Psoas muscle (tissue), 8 donors: ENCODE measurements around the gene NUP210. TPM values are rescaled to one million over a fixed set of nuclear protein-coding genes. Genes with fewer than 3 reads are reported as not detected.

Experiments
- ATAC-seq, 4 donors: fragments of 200-7000 bp; cut with Tn5 transposase; one replicate each; pipeline ENCODE4 v1.9.1; 2020; ENCODE audit warnings: moderate library complexity in 3 of 4, mild to moderate bottlenecking in 2 of 4
- DNase-seq, 2 donors: peaks; one replicate each; pipeline ENCODE4 v3.0.0-alpha.2; 2020
- H3K27ac ChIP-seq: fragments of 200-600 bp; one replicate; pipeline ENCODE4 v1.8.0; 2022
- H3K27me3 ChIP-seq, 3 donors: fragments of 200-600 bp in 1 of 3; one replicate each; pipeline versions ENCODE4 v1.6.1 to v1.8.0; 2013 to 2022; ENCODE audit warnings: low read length in 2 of 3, mild to moderate bottlenecking in 2 of 3, moderate library complexity in 1 of 3; ENCODE audit not compliant: insufficient read depth in 3 of 3
- H3K36me3 ChIP-seq, 2 donors: fragments of 200-600 bp in 1 of 2; one replicate each; pipeline versions ENCODE4 v1.6.1 to v1.8.0; 2013 to 2022; ENCODE audit warnings: low read depth in 1 of 2, mild to moderate bottlenecking in 1 of 2, moderate library complexity in 1 of 2; ENCODE audit not compliant: insufficient read depth in 1 of 2
- H3K4me1 ChIP-seq: fragments of 200-600 bp; one replicate; pipeline ENCODE4 v1.8.0; 2022
- H3K4me3 ChIP-seq: fragments of 200-600 bp; one replicate; pipeline ENCODE4 v1.8.0; 2022; ENCODE audit warnings: mild to moderate bottlenecking
- H3K9me3 ChIP-seq: fragments of 200-600 bp; one replicate; pipeline ENCODE4 v1.8.0; 2022
- WGBS, 3 donors: extraction: QIAGEN DNeasy Blood & Tissue Kit; methylation state at CpG; one replicate each; pipeline versions ENCODE4 v1.1.6 to v1.1.7; 2013; 5-methylcytosine and 5-hydroxymethylcytosine counted together
- intact Hi-C, 2 donors: fragments of 100-400 bp; cut with DNase I; formaldehyde crosslinking; loops; one replicate each; pipeline versions ENCODE4 v1.11.0 to v1.14.2; 2022
- polyA plus RNA-seq, 3 donors: library from polyadenylated mRNA; stranded (reverse); fragments of 200-250 nt; gene quantifications; one replicate each; pipeline ENCODE4 v1.2.3, GENCODE V29; 2013
- total RNA-seq, 4 donors: library from RNA; stranded (reverse); fragmentation: NEBNext Ultra II Directional in 2 of 4; extraction: Animal tissue kit (Norgen Biotek cat#: 25700) in 2 of 4; gene quantifications; one replicate each; pipeline versions ENCODE4 v1.2.1 to v1.2.4, GENCODE V29; 2021 to 2023
- TF ChIP-seq, protein P1 (sequence below): fragments of 200-600 bp; IDR thresholded peaks from one replicate; pipeline ENCODE4 v1.8.0; 2022; ENCODE audit warnings: antibody characterized with exemption
- donor health status: healthy with polysubstance abuse.
- donor health status: DM: no; HTN: no; CAD: no; lungs with moderate emphysema.
- donor health status: Bipolar disorder and iron deficiency.
- donor health status: healthy.
- donor health status: DM: yes; HTN: yes; CAD: no.
- donor health status: DM: no; HTN: no; CAD: no.
- donor health status: DM: no; HTN: no; CAD: no.
- donor health status: DM: yes; HTN: yes; CAD: no.

NUP210 gene
- total and polyA plus RNA-seq, 7 donors = 0.29 to 8.0 (median 2.1) TPM

DNA sequence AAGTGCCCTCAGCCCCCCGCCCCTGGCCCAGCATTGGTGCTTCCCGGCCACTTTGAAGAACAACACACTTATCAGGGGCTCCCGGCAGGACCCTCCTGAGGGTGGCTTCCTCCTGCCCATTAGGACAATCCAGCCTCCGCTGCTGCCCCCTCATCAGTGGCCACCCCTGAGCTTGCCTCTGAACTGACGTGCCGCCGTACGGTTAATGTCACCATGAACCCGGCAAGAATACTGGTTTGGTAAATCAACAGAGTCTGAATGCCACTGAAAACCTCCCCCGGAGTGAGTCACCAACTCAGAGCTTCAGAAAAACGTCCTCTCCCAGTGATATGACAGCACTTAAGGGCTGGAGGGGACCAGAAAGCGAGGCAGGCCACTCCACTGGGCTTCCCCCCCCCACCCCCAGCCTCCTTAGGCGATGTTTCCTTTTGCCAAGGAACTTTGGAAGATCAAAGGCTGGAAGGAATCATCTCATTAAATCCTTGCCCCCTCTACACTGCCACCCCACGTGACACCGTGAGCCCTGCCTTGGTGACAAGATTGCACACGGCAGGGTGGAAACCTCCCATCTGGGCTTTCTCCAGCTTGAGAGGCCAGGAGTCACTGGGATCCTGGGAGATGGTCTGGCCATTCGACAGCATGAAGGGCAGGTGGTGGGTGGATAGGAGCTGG is 142.1 kb downstream of the NUP210 start:
- no peaks in the 10 kb centered on the region for H3K36me3 ChIP-seq
- TF ChIP-seq, protein P1, sequence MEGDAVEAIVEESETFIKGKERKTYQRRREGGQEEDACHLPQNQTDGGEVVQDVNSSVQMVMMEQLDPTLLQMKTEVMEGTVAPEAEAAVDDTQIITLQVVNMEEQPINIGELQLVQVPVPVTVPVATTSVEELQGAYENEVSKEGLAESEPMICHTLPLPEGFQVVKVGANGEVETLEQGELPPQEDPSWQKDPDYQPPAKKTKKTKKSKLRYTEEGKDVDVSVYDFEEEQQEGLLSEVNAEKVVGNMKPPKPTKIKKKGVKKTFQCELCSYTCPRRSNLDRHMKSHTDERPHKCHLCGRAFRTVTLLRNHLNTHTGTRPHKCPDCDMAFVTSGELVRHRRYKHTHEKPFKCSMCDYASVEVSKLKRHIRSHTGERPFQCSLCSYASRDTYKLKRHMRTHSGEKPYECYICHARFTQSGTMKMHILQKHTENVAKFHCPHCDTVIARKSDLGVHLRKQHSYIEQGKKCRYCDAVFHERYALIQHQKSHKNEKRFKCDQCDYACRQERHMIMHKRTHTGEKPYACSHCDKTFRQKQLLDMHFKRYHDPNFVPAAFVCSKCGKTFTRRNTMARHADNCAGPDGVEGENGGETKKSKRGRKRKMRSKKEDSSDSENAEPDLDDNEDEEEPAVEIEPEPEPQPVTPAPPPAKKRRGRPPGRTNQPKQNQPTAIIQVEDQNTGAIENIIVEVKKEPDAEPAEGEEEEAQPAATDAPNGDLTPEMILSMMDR = no peak
- DNase-seq (peak in 1 of 2 donors; percentile 50), ATAC-seq (no peak)
- H3K4me1 ChIP-seq = peaks cover 8% of the 10 kb centered on the region
- no peak overlapping the region for H3K4me3 ChIP-seq
- intact Hi-C loops = no loop called here
- WGBS, 3 donors = 53 to 74% (median 58%) methylated on average over 17 of the region's 17 CpGs
- H3K27me3 ChIP-seq = peaks cover 0 to 12% (median 8%) of the 10 kb centered on the region in 3 donors
- no peaks in the 10 kb centered on the region for H3K9me3 ChIP-seq
- H3K27ac ChIP-seq = no peak overlapping the region

DNA sequence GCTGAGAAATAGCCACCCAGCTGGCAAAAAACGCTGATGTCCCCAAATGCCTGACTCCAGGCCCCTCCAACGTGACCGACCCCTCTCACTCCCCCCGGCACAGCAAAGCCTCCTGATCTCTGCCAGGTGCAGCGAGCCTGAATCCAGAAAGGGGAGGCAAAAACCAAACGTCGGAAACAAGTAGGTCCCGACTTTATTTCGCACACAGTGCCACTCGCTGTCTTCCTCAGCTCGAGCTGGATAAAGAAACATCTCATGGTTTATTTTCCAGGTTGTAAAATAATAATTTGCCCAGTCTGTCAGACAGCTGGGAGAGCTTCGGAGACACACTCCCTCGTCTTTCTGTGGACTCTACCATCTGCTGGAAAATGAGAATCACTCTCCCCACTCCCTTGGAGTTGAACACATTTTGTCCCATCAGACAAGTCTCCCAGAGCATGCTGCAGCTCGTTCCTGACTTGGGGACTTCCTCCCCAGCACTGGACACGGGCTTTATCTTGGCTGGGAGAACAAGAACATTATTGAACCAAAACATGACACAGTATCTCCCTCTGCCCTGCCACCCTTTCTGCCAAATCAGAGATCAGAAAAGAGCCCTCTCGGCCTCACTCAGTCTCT is 142.8 kb downstream of the NUP210 start:
- 32 to 52% (median 35%) methylated on average over 16 of the region's 16 CpGs for WGBS, 3 donors
- H3K4me3 ChIP-seq = no peak overlapping the region
- no peak overlapping the region for H3K27ac ChIP-seq
- H3K9me3 ChIP-seq = no peaks in the 10 kb centered on the region
- no peaks in the 10 kb centered on the region for H3K36me3 ChIP-seq
- H3K4me1 ChIP-seq = peaks cover 8% of the 10 kb centered on the region
- intact Hi-C loops = no loop called here
- TF ChIP-seq, protein P1 = no peak
- peak in 1 of 4 donors; percentile 13 for ATAC-seq
- peaks cover 0 to 10% (median 8%) of the 10 kb centered on the region in 3 donors for H3K27me3 ChIP-seq
- DNase-seq = peak in 1 of 2 donors; percentile 46

DNA sequence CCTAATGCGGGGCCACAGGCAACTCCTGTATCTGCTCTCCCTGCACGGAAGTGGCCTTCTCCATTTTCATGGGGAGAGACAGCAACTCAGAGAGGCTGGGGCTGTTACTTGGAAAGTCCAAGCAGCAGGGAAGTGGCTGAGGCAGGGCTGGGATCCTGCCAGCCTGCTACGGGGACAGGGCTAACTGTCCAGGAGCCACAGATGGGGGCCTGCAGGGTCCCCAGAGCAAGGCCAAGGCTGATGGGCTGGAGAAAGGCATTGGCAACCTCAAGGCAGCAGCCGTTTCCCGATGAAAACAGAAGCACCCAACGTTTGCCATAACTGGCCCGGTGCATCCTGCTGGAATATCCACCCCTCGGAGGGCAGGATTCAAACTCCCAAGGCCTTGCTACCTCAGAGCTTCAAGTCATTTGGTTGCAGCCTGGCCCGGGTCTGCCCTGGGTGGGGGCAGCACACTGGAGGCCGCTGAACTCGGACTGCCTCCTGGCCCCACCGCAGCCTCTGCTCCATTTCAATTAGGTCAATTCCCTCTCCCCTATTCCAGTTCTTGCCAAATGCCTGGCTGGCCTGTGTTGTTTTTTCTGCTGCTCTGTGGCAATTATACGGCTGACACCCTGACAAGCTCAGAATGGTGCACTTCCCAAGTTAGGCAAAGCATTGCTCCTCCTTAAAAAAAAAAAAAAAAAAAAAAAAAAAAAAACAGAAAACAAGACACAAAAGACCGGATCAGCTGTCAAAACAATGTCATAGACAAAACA is 143.5 kb downstream of the NUP210 start:
- peak; percentile 14 to 60 (median 28) for ATAC-seq
- TF ChIP-seq, protein P1 = no peak
- intact Hi-C loops = no loop called here
- Histone ChIP-seq H3K27me3 (peaks cover 0 to 6% (median 3%) of the 10 kb centered on the region in 3 donors), H3K9me3 (no peaks in the 10 kb centered on the region), H3K4me3 (no peak overlapping the region), H3K36me3 (no peaks in the 10 kb centered on the region), H3K27ac (no peak overlapping the region), H3K4me1 (peaks cover 8% of the 10 kb centered on the region)
- 34 to 57% (median 38%) methylated on average over 14 of the region's 14 CpGs for WGBS, 3 donors
- peak in 1 of 2 donors; percentile 75 for DNase-seq

DNA sequence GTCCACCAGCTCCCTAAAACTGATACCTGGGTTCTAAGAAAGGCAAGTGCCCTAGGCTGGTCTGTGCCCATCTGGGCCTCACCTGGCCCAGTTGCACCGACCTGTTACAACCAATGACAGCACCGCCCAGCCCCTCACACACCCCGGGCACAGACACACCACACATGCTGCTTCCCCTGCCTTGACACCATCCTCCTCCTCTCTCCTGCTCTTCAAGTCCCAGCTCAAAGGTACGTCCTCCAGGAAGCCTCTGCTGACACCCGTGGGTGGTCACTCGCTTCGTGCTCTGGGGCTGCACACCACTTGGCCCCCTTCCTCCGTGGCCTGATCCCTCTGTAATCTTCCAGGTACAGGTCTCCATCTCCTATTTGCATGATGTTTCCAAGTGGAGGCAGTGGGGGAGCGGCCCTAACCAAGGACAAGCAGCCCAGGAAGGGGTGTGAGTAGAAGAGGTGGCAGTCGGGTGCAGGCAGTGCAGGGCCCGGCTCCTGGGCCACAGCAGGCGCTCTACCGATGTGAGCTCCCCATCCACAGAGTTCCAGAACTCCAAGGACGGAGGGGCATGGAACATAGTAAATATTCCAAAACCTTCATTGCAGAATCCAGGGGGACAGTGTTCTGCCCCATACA is 144.6 kb downstream of the NUP210 start:
- WGBS, 3 donors = 81 to 94% (median 83%) methylated on average over 14 of the region's 14 CpGs
- TF ChIP-seq, protein P1 = no peak
- Histone ChIP-seq H3K27me3 (peaks cover 0 to 6% (median 0%) of the 10 kb centered on the region in 3 donors), H3K4me3 (no peak overlapping the region), H3K4me1 (peaks cover 8% of the 10 kb centered on the region), H3K36me3 (no peaks in the 10 kb centered on the region), H3K27ac (no peak overlapping the region), H3K9me3 (no peaks in the 10 kb centered on the region)
- DNase-seq (peak in 1 of 2 donors; percentile 28), ATAC-seq (no peak)
- intact Hi-C loops = no loop called here
